Smooth muscle cell (in vitro differentiated cells): ENCODE results near the gene PNRC1. TPM values are rescaled to one million over a fixed set of nuclear protein-coding genes. Genes with fewer than 3 reads are reported as not detected.

ENCODE experiments used
- DNase-seq: peaks from one replicate; lab custom pipeline; 2025; ENCODE audit not compliant: unreplicated experiment; lab: John Stamatoyannopoulos, UW
- H2AFZ ChIP-seq: fragments of 200-600 bp; sonication (generic); 2 replicates; pipeline ENCODE4 v1.6.0; 2016; ENCODE audit warnings: antibody characterized with exemption, low read depth, mild to moderate bottlenecking
- H3F3A ChIP-seq: fragments of 200-600 bp; sonication (generic); 2 replicates; pipeline ENCODE4 v1.6.0; 2017; ENCODE audit warnings: antibody characterized with exemption, low read depth
- H3K27ac ChIP-seq: fragments of 200-600 bp; sonication (generic); 2 replicates; pipeline ENCODE4 v1.5.1; 2016; ENCODE audit warnings: low read depth, mild to moderate bottlenecking
- H3K27me3 ChIP-seq: fragments of 200-600 bp; sonication (generic); 2 replicates; pipeline ENCODE4 v1.6.1; 2016; ENCODE audit warnings: low read depth, mild to moderate bottlenecking
- H3K36me3 ChIP-seq: fragments of 200-600 bp; sonication (generic); 2 replicates; pipeline ENCODE4 v1.5.1; 2016; ENCODE audit warnings: low read depth
- H3K4me1 ChIP-seq: fragments of 200-600 bp; sonication (generic); 2 replicates; pipeline ENCODE4 v1.5.1; 2016; ENCODE audit warnings: low read depth
- H3K4me2 ChIP-seq: fragments of 200-600 bp; sonication (generic); 2 replicates; pipeline ENCODE4 v1.6.0; 2016; ENCODE audit warnings: mild to moderate bottlenecking
- H3K4me3 ChIP-seq: fragments of 200-600 bp; sonication (generic); 2 replicates; pipeline ENCODE4 v1.5.1; 2016; ENCODE audit warnings: mild to moderate bottlenecking
- H3K79me2 ChIP-seq: fragments of 200-600 bp; sonication (generic); 2 replicates; pipeline ENCODE4 v1.6.0; 2016; ENCODE audit warnings: low read depth, mild to moderate bottlenecking
- H3K9ac ChIP-seq: fragments of 200-600 bp; sonication (generic); 2 replicates; pipeline ENCODE4 v1.6.0; 2016; ENCODE audit warnings: low read depth
- H3K9me3 ChIP-seq: fragments of 200-600 bp; sonication (generic); replicated peaks from 2 replicates; pipeline ENCODE4 v1.5.1; 2016; ENCODE audit warnings: low read depth
- H4K20me1 ChIP-seq: fragments of 200-600 bp; sonication (generic); 2 replicates; pipeline ENCODE4 v1.6.0; 2016; ENCODE audit warnings: low read depth
- WGBS: methylation state at CpG from one replicate; pipeline ENCODE4 v1.1.7; 2016; ENCODE audit warnings: low lambda C conversion rate; 5-methylcytosine and 5-hydroxymethylcytosine counted together
- polyA plus RNA-seq: library from polyadenylated mRNA; unstranded; fragments of >200 nt; fragmentation: Nextera tagmentation; extraction: Ambion mirVana; gene quantifications from 2 replicates; pipeline ENCODE4 v1.2.1, GENCODE V29; 2016
- total RNA-seq: library from RNA; depleted of rRNA; stranded (reverse); fragments of >200 nt; gene quantifications from 2 replicates; pipeline ENCODE4 v1.2.3, GENCODE V29; 2014
- TF ChIP-seq, protein P1 (sequence below): fragments of 200-600 bp; sonication (generic); IDR thresholded peaks from 2 replicates; pipeline ENCODE4 v1.5.1; 2017; ENCODE audit warnings: borderline replicate concordance, mild to moderate bottlenecking, antibody characterized with exemption; ENCODE audit not compliant: insufficient read depth, poor library complexity, severe bottlenecking

PNRC1 gene
- total and polyA plus RNA-seq, 2 experiments from 2014 or later, result 188 to 198 TPM

DNA sequence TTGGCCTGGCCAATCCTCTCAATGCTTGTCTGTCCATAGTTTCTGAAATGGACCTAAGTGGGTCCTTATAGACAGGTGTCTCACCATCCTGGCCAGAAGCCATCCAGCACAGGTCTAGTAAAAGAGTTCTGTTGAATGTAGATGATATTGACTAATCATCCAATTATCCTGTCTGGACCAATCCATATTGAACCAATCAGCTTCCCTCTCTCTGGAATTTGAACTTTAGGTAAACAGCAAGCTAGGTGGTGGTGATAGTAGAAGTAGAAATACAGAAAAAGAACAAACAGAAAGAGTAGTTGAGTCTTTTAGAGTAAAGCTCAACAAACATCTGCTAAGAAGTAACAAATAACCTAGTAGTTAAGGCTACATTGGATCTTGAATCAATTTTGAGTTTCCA is 9.5 kb upstream of the PNRC1 start:
- H3K4me3 ChIP-seq, result no peak overlapping the region
- no peaks in the 10 kb centered on the region for H4K20me1 ChIP-seq
- H3K79me2 ChIP-seq, result no peaks in the 10 kb centered on the region
- no peak overlapping the region for H3K4me2 ChIP-seq
- no peaks in the 10 kb centered on the region for H3K9me3 ChIP-seq
- no peak overlapping the region for H2AFZ ChIP-seq
- TF ChIP-seq, protein P1, sequence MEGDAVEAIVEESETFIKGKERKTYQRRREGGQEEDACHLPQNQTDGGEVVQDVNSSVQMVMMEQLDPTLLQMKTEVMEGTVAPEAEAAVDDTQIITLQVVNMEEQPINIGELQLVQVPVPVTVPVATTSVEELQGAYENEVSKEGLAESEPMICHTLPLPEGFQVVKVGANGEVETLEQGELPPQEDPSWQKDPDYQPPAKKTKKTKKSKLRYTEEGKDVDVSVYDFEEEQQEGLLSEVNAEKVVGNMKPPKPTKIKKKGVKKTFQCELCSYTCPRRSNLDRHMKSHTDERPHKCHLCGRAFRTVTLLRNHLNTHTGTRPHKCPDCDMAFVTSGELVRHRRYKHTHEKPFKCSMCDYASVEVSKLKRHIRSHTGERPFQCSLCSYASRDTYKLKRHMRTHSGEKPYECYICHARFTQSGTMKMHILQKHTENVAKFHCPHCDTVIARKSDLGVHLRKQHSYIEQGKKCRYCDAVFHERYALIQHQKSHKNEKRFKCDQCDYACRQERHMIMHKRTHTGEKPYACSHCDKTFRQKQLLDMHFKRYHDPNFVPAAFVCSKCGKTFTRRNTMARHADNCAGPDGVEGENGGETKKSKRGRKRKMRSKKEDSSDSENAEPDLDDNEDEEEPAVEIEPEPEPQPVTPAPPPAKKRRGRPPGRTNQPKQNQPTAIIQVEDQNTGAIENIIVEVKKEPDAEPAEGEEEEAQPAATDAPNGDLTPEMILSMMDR, result no peak
- peaks cover 18% of the 10 kb centered on the region for H3K4me1 ChIP-seq
- H3F3A ChIP-seq, result no peaks in the 10 kb centered on the region
- no peak for DNase-seq
- H3K9ac ChIP-seq, result no peak overlapping the region
- no peaks in the 10 kb centered on the region for H3K36me3 ChIP-seq
- no peak overlapping the region for H3K27ac ChIP-seq
- H3K27me3 ChIP-seq, result no peaks in the 10 kb centered on the region

DNA sequence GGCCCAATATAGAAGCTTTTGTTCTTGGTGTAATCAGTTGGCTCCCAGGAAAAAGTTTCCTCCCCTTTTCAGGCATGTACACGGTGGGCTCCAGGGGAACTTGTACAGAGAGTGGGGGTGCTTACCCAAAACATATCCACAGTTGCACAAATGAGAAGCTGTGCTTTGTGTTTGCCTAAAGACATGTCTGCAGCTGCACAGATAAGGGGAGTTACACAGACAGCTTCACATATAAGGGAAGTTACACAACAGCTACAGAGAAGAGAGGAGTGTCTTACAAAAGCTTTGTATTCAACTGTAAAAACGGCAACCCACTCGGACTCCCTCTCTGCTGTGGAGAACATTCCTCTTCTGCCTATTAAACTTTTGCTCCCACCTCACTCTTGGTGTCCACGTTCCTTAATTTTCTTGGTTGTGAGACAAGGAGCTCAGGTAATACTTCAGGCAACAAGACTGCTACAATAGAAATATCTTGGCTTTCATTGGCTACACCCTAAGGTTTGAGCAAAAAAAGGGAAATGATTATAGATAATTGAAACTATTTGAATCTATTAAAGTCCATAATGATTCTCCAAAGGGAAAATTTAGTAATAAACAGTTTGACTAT is 7.4 kb upstream of the PNRC1 start:
- TF ChIP-seq, protein P1, result no peak
- DNase-seq, result no peak
- H3K4me1 ChIP-seq, result peaks cover 13% of the 10 kb centered on the region
- peak overlapping the region; percentile 17 for H3K4me3 ChIP-seq
- H3K9me3 ChIP-seq, result no peaks in the 10 kb centered on the region
- peak overlapping the region; percentile 97 for H2AFZ ChIP-seq
- no peaks in the 10 kb centered on the region for H3K79me2 ChIP-seq
- H3F3A ChIP-seq, result no peaks in the 10 kb centered on the region
- peak overlapping the region; percentile 79 for H3K4me2 ChIP-seq
- H3K27me3 ChIP-seq, result no peaks in the 10 kb centered on the region
- H3K36me3 ChIP-seq, result no peaks in the 10 kb centered on the region
- WGBS, result 25% methylated on average over 4 of the region's 4 CpGs
- H3K27ac ChIP-seq, result peak overlapping the region; percentile 46
- H4K20me1 ChIP-seq, result no peaks in the 10 kb centered on the region
- peak overlapping the region; percentile 4 for H3K9ac ChIP-seq

DNA sequence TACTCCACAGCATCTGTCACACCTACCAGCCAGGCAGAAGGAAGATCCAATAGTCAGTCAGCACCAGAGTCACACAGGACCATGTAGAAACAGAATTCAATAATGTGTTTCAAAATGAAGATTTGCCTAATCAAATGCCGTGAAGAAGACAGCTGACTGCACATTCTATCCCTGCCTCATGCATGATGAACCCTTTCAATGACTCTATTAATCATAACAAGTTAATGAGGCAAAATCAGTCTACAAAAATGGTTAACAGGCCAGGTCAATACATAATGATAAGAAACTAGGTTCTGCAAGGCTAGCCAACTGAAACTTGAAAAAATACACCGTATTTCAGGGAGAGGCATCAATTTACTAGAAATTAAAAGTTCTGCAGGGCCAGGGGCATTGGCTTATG is 6.7 kb upstream of the PNRC1 start:
- no peak overlapping the region for H3K4me3 ChIP-seq
- no peaks in the 10 kb centered on the region for H3K79me2 ChIP-seq
- H3K4me2 ChIP-seq, result peak overlapping the region; percentile 79
- no peaks in the 10 kb centered on the region for H4K20me1 ChIP-seq
- WGBS, result 90% methylated on average over 2 of the region's 2 CpGs
- H3K27me3 ChIP-seq, result no peaks in the 10 kb centered on the region
- no peak overlapping the region for H3K9ac ChIP-seq
- no peaks in the 10 kb centered on the region for H3F3A ChIP-seq
- H3K36me3 ChIP-seq, result no peaks in the 10 kb centered on the region
- TF ChIP-seq, protein P1, result no peak
- no peak overlapping the region for H3K27ac ChIP-seq
- no peaks in the 10 kb centered on the region for H3K9me3 ChIP-seq
- H2AFZ ChIP-seq, result peak overlapping the region; percentile 97
- DNase-seq, result no peak
- H3K4me1 ChIP-seq, result peaks cover 13% of the 10 kb centered on the region
